Stimulated activated CD4-positive, alpha-beta T cell treated with anti-CD3 and anti-CD28 coated beads, Interleukin-1b, Interleukin-23, amount 100 ng/mL, for 24 hours (primary cell): ENCODE measurements around the gene SIGMAR1.

Experiments
- DNase-seq, 4 experiments: peaks; one replicate each; pipeline ENCODE4 v3.0.0-alpha.2; 2020; ENCODE audit warnings: low read depth in 4 of 4, low spot score in 1 of 4

The SIGMAR1 gene

GRCh38 chr9:34606190-34606589 lies 31.4 kb downstream of the SIGMAR1 start:
- no peak for DNase-seq

GRCh38 chr9:34603610-34604231 lies 33.9 kb downstream of the SIGMAR1 start:
- peak; percentile 69 to 71 (median 70) for DNase-seq

GRCh38 chr9:34601937-34602573 lies 35.5 kb downstream of the SIGMAR1 start:
- no peak for DNase-seq

GRCh38 chr9:34600908-34601307 lies 36.7 kb downstream of the SIGMAR1 start:
- no peak for DNase-seq

GRCh38 chr9:34599546-34599945 lies 38.0 kb downstream of the SIGMAR1 start:
- no peak for DNase-seq

GRCh38 chr9:34594177-34594576 lies 43.4 kb downstream of the SIGMAR1 start:
- DNase-seq, result no peak

GRCh38 chr9:34592895-34593601 lies 44.5 kb downstream of the SIGMAR1 start:
- no peak for DNase-seq

GRCh38 chr9:34591917-34592866 lies 45.4 kb downstream of the SIGMAR1 start:
- DNase-seq, result no peak

- peak; percentile 62 to 77 (median 70) for DNase-seq
Measured at GRCh38 chr9:34591248-34591916, 46.2 kb downstream of the SIGMAR1 start.

- no peak for DNase-seq
Measured at GRCh38 chr9:34590381-34591247, 47.0 kb downstream of the SIGMAR1 start.

- no peak for DNase-seq
Measured at GRCh38 chr9:34589636-34590380, 47.8 kb downstream of the SIGMAR1 start, which contains the start of gene CNTFR. TSS of gene CNTFR (minus strand) at chr9:34589724. CDS start at chr9:34568981, 20,743 bp downstream.

GRCh38 chr9:34588671-34589635 lies 48.6 kb downstream of the SIGMAR1 start:
- DNase-seq, result no peak

- DNase-seq, result no peak
Measured at GRCh38 chr9:34587271-34587670, 50.3 kb downstream of the SIGMAR1 start.

GRCh38 chr9:34585946-34586669 lies 51.5 kb downstream of the SIGMAR1 start:
- no peak for DNase-seq

GRCh38 chr9:34584970-34585369 lies 52.6 kb downstream of the SIGMAR1 start:
- DNase-seq, result no peak
